ENCODE measurements around the gene ABHD8.
A peak's percentile ranks its signal among the peaks of the same experiment; 100 is the strongest.

Gene ABHD8

GRCh38 chr19:17248011-17248776 lies 55.0 kb downstream of the ABHD8 start:
- Histone ChIP-seq H3K27ac (peak overlapping the region in 1 of 2 donors; percentile 24), H3K4me3 (no peak overlapping the region), H3K9me3 (no peaks in the 10 kb centered on the region), H3K36me3 (no peaks in the 10 kb centered on the region), H3K27me3 (no peaks in the 10 kb centered on the region), H3K4me1 (peaks cover 0 to 28% (median 13%) of the 10 kb centered on the region in 4 donors)
- DNase-seq, result no peak
- TF ChIP-seq CTCF (IDR thresholded peaks at IDR 0.05), result no peak
- intact Hi-C loops (cut with DNase I; ENCODE audit: low total_unique reads), result no loop called here

GRCh38 chr19:17246681-17247425 lies 56.4 kb downstream of the ABHD8 start:
- no peak for DNase-seq
- H3K4me1 ChIP-seq, result peaks cover 0 to 42% (median 26%) of the 10 kb centered on the region in 4 donors

GRCh38 chr19:17245535-17245984 lies 57.7 kb downstream of the ABHD8 start, which contains the start of gene NR2F6:
TSS of gene NR2F6 (minus strand) at chr19:17245919. CDS start at chr19:17245220, 699 bp downstream.
- peak within 1 kb of the TSS; percentile 71 to 88 for H3K27ac ChIP-seq
- intact Hi-C loops (cut with DNase I; ENCODE audit: low total_unique reads), result no loop called here
- no peaks in the 10 kb centered on the region for H3K9me3 ChIP-seq
- DNase-seq, result no peak
- TF ChIP-seq CTCF (IDR thresholded peaks at IDR 0.05), result no peak
- H3K36me3 ChIP-seq, result peaks cover 0 to 6% (median 0%) of the 10 kb centered on the region in 3 donors
- peak within 1 kb of the TSS; percentile 86 to 89 for H3K4me3 ChIP-seq
- peaks cover 0 to 49% (median 36%) of the 10 kb centered on the region in 4 donors for H3K4me1 ChIP-seq
- no peaks in the 10 kb centered on the region for H3K27me3 ChIP-seq

More at GRCh38 chr19:17246681-17247425, 56.4 kb downstream of the ABHD8 start:
- intact Hi-C loops (cut with DNase I; ENCODE audit: low total_unique reads), result no loop called here
- no peak for TF ChIP-seq CTCF (IDR thresholded peaks at IDR 0.05)
- Histone ChIP-seq H3K36me3 (no peaks in the 10 kb centered on the region), H3K27me3 (no peaks in the 10 kb centered on the region), H3K27ac (peak overlapping the region; percentile 71 to 77), H3K9me3 (no peaks in the 10 kb centered on the region), H3K4me3 (peak overlapping the region; percentile 86 to 89)

GRCh38 chr19:17244618-17245534 lies 58.3 kb downstream of the ABHD8 start:
- intact Hi-C loops (cut with DNase I; ENCODE audit: low total_unique reads), result no loop called here
- peaks cover 0 to 13% (median 0%) of the 10 kb centered on the region in 3 donors for H3K36me3 ChIP-seq
- H3K27me3 ChIP-seq, result no peaks in the 10 kb centered on the region
- peak overlapping the region; percentile 86 to 89 for H3K4me3 ChIP-seq
- DNase-seq, result no peak
- peak overlapping the region; percentile 71 to 88 for H3K27ac ChIP-seq
- no peak for TF ChIP-seq CTCF (IDR thresholded peaks at IDR 0.05)
- no peaks in the 10 kb centered on the region for H3K9me3 ChIP-seq
- H3K4me1 ChIP-seq, result peaks cover 0 to 49% (median 37%) of the 10 kb centered on the region in 4 donors
